HG02610 (cell line): ENCODE measurements around the gene PCDHGA2.
"Not testable (repeated sequence)": the region's sequence is repeated elsewhere in the genome, so short reads cannot be mapped to it uniquely, and the experiment has no call there.

Source experiments
- ATAC-seq: cut with Tn5 transposase; IDR thresholded peaks from one replicate; pipeline ENCODE4 v1.9.1; 2021; ENCODE audit warnings: mild to moderate bottlenecking, moderate library complexity; ENCODE audit not compliant: unreplicated experiment

PCDHGA2 gene

DNA sequence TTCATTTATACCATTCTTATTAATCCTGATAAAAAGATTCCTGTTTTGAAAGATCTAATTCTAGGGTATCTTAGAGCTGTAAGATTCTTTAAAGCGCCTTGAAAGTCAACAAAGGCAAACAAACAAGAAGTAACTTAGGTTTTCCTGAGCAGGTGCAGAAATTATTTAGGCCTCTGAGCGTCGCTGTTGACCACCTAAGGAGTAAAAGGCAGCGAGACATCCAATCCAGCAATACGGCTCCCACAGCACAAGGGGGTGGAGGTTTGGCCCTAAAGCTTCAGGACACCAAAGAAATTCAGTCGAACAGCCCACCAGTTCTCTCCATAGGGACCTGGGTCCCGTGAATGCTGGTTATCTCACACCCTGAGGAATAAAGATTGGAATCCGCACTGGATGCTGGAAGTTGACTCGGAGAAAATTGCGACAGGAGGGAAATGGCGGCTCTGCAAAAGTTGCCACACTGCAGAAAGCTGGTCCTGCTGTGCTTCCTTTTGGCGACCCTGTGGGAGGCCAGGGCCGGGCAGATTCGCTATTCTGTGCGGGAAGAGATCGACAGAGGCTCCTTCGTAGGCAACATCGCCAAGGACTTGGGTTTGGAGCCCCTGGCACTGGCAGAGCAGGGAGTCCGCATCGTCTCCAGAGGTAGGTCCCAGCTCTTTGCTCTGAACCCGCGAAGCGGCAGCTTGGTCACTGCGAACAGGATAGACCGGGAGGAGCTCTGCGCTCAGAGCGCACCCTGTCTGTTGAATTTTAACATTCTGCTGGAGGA is at the start of gene PCDHGA2:
TSS of gene PCDHGA2 (plus strand) at position 223 of the 769 bp plus-strand sequence.
- no peak for ATAC-seq

DNA sequence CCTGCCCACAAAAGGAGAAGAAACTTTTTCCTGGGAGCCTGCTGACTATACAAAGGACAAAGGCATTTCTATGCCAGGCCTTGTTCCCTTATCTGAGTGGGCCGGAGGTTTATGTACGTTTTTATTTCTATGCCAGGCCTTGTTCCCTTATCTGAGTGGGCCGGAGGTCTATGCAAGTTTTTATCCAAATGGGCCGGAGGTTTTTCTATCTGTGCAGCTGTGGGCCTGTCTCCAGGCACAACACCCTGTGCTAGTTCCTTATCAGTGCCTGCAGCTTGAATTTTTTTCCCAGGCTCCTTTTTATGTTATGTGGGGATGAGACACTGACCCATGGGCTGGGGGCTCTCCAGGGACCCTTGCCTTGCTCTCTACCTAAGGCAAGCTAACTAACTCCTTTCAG is 40.2 kb upstream of the PCDHGA2 start:
- no peak for ATAC-seq

DNA sequence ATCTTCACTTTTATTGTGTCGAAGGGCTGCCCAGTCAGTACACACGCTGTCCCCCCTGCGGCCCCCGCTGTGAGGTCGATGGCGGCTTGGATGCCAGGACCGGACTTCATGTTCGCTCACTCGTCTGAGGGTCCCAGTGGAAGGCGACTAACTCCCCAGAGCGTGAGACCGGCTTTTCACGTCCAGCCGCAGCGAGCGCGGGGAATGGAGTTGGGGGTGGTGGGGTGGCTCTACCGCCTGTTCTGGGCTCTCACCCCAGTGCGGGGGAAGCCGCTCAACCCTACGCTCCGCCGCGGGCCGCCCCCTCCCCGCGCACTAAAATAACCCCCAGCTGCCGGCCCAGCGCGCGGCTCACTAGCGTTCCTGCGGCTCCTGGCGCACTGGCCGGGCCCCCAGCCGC is 34.8 kb upstream of the PCDHGA2 start, which contains the start of gene SLC25A2:
TSS of gene SLC25A2 (minus strand) at position 294 of the 400 bp plus-strand sequence. CDS start at position 110, 184 bp downstream.
- no peak for ATAC-seq

DNA sequence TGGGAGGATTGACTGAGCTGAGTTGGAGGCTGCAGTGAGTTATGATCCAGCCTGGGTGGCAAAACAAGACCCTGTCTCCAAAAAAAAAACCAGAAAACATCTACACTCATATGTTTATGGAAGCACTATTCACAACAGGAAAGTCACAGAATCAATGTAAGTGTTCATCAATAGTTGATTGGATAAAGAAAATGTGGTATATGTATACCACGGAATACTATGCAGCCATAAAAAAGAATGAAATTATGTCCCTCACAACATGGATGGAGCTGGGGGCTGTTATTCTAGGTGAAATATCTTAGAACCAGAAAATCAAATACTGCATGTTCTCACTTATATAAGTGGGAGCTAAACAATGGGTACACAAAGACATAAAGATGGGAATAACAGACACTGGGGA is 31.9 kb upstream of the PCDHGA2 start:
- no peak for ATAC-seq

DNA sequence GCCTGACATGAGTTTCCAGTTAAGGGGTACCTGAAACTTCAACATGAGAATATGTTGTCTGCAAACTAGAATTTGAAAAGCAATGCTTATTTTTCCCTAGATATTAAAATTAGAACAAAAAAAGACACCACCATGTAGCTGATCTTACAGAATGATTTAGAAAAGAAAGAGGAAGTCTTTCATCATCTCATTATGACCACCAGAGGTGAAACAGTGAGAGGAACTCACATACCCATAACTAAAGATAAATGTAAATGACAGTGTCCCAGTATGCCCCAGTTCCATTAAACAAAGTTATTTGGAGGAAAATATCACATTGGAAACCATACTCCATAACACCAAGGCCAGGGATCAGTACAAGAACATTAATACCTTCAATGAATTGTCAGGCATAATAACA is 24.8 kb upstream of the PCDHGA2 start:
- ATAC-seq = no peak

DNA sequence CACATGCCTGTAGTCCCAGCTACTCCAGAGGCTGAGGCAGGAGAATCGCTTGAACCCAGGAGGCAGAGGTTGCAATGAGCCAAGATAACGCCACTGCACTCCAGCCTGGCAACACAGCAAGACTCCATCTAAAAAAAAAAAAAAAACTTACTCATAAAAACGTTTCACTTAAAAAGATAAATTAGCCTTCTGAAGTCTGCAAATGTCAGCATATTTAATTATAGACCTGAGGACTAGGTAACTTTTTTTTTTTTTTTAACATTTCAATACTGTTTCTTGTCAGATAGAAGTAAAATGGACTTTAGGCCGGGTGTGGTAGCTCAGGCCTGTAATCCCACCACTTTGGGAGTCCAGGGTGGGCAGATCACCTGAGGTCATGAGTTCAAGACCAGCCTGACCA is 21.6 kb upstream of the PCDHGA2 start:
- ATAC-seq = not testable (repeated sequence)

DNA sequence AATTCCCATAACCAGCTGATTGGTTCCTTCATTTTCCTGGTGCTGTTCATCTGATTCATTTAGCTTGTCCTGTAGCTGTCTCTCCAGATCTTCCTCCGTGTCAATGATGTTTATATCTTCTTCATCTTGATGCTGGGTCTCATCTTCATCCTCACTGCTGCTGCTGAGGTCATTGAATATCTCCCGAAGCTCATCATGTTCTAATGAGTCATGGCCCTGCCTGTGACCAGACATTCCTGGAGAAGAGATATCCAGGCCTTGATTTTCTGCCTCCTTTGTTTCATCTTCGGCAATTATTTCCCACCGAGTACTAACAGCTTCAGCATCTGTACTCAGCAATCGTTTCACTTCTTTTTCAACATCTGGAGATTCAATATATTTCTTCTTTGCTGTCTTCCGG is 19.4 kb upstream of the PCDHGA2 start:
- no peak for ATAC-seq

DNA sequence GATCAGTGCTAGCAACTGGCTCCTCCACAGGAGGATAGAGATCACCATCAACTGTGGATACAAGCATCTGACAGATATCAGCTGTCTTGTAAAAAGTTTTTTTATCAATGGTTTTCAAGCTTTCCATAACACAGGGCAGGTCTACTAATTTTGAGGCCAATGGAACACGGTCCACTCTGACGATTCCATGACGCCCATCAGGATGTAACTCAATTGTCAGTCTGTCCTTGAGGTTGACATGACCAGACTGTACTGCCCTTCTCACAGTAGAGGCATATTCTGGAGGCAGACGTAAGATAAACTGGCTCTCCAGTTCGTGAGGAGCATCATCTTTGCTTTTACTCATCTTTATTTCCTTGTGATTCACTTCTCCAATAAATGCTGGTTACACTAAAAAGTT is 18.9 kb upstream of the PCDHGA2 start:
- ATAC-seq = no peak

DNA sequence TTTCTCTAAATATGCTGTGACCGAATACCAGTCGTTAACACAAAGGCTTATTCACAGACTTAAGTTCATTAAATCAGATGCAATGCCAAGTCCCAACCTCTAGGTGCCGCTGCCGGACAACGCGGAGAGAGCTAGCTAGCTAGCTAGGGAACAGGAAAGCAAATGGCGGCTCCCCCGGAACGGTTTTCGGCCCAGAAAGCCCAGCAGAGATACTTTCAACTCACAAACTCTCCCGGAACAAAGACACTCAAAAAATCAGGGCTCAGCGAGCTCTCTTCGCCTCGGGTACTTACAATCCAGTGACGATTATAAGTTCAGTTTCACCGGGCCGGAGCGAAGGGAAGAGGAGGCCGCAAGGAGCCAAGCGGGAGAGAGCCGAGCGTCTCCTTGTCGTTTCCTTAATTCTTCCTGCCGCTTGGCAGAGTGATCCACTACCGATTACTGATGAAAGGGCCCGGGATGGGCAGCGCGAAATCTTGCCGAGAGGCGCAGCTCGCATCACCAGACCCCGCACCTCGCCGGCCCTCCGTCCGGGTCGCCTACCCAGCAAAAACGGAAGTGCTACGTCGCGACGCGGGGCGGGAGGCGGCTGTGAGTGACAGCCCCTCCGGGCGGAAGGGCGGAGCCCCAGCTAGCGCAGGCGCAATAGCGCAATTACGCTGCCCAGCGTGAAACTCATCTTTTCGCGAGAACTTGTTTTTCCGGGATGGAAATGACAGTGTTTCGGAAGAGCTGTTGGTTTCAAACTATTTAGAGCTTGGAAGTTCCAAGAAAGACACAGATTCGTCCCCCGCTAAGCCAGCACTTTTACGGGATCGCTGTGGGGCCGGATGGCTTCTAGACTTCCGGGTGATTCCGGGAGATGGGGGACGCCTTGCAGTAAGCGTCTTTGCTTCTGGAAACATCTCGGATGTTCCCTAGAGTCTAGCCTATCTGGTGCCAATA is 18.1 kb upstream of the PCDHGA2 start, which contains the start of gene TAF7:
TSS of gene TAF7 (minus strand) at position 560 of the 945 bp plus-strand sequence. CDS start 740 bp downstream, outside the sequence.
- ATAC-seq = peak; percentile 94

DNA sequence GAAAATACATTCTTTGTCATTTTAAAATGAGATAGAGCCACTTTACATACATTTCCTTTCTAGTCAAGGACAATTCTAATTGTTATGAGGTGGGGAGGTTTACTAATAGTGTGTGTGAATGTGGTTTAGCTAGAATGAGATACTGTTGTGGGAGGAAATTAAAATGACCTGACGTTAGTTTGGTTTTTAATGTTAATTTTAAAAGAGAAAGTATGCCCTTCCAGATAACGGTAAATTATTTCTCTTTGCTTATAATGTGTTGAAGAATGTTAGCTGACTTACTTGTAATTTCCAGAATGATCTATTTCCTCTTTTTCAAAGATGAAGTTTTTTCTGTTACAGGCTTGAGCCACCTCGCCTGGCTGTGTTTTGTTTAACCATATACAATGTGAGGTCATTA is 16.3 kb upstream of the PCDHGA2 start:
- no peak for ATAC-seq

DNA sequence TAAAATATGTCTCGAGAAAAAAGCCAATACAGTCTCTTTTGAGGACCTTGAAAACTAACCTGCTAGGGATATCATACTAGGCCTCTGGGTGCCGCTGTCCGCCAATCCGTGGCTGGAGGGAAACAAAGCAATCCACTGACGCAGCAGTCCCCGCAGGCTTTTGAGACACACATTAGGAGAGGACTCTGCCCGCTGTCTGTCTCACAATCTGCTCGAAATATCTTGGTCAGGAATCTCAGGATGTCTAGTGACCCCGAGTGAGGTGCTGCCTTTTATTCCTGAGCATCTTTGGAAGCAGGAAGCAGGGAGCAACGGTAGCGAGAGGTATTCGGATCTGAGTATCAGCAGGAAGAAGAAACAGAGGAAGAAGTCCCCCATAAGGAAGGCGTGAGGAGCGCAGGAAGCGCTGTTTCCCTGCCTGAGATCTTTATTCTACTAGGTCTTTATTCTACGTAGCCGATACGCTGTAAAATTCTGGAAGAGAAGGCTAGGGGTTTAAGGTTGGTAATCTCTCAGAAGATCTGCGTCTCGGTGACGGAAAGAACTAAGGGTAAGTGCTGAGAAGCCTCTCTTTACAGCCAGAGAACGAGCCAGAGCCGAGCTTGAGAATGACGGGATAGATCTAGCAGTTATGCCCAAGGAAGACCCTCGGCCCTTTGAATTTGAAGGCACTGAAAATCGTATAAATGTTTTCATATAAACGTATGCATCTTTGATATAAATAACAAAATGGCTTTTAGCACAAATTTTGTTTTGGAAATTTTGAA is 12.3 kb upstream of the PCDHGA2 start:
- peak; percentile 67 for ATAC-seq

DNA sequence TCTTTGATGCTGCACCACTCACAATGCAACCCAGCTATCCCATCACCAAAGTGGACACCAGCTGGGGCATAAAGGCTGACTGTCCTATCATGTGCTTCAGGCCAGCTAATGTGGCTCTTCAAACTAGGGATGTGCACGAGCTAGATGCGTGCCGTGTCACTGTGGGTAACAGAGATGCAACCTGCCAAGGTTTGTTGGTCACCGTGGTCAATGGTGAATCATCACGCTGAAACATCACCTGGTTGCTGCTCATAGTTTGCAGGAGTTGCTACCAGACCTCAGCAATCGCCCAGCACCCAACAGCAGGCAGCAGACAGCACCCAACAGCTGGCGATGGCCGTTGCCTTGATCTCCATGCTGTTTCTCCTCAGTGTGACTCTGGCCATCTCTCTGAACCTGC is 10.3 kb upstream of the PCDHGA2 start:
- ATAC-seq = no peak

DNA sequence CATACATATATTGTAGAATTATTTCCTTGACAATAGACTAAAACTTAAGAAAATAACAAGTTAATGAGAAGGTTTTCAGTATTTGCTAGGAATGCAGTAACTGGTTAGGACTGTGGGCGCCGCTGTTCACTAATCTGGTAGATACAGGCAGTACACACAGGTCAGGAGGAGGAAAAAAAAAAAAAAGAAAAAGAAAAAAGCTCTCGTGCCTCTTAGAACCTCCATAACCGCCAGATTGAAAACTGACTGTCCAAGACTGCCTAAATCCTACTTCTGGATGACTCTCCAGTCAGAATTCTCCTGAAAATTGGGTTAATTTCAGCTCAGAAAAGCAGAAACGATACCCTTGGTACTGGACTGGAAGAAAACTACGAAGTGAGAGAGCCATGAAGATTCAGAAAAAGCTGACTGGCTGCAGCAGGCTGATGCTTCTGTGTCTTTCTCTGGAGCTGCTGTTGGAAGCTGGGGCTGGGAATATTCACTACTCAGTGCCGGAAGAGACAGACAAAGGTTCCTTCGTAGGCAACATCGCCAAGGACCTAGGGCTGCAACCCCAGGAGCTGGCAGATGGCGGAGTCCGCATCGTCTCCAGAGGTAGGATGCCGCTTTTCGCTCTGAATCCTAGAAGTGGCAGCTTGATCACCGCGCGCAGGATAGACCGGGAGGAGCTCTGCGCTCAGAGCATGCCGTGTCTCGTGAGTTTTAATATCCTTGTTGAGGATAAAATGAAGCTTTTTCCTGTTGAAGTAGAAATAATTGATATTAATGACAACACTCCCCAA is 8.1 kb upstream of the PCDHGA2 start, which contains the start of gene PCDHGA1:
TSS of gene PCDHGA1 (plus strand) at position 216 of the 782 bp plus-strand sequence.
- no peak for ATAC-seq

DNA sequence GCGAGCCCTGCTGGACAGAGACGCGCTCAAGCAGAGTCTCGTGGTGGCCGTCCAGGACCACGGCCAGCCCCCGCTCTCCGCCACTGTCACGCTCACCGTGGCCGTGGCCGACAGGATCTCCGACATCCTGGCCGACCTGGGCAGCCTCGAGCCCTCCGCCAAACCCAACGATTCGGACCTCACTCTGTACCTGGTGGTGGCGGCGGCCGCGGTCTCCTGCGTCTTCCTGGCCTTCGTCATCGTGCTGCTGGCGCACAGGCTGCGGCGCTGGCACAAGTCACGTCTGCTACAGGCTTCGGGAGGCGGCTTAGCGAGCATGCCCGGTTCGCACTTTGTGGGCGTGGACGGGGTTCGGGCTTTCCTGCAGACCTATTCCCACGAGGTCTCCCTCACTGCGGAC is 6.0 kb upstream of the PCDHGA2 start:
- not testable (repeated sequence) for ATAC-seq

DNA sequence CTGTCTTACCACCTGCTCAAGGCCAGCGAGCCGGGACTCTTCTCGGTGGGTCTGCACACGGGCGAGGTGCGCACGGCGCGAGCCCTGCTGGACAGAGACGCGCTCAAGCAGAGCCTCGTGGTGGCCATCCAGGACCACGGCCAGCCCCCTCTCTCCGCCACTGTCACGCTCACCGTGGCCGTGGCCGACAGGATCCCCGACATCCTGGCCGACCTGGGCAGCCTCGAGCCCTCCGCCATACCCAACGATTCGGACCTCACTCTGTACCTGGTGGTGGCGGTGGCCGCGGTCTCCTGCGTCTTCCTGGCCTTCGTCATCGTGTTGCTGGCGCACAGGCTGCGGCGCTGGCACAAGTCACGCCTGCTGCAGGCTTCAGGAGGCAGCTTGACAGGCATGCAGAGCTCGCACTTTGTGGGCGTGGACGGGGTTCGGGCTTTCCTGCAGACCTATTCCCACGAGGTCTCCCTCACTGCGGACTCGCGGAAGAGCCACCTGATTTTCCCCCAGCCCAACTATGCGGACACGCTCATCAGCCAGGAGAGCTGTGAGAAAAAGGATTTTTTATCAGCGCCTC is 2.3 kb downstream of the PCDHGA2 start:
- not testable (repeated sequence) for ATAC-seq

DNA sequence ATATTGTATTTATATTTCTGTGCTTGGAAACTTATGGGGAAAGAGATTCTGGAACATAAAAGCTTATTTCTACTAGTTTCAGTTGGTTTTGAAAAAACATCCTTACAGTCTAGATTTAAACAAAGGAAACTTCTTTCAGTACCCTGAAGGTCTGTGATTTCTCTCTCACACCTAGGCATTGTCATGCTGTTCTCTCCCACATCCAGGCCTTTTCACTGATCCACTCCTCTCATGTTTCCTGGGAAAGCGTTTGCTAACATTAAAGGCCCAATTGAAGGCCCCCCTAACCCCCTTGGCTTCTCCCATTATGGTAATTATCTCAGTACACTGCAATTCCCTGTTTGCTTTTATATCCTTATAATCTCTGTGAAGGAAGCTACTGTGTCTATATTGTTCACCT is 4.2 kb downstream of the PCDHGA2 start:
- ATAC-seq = no peak

DNA sequence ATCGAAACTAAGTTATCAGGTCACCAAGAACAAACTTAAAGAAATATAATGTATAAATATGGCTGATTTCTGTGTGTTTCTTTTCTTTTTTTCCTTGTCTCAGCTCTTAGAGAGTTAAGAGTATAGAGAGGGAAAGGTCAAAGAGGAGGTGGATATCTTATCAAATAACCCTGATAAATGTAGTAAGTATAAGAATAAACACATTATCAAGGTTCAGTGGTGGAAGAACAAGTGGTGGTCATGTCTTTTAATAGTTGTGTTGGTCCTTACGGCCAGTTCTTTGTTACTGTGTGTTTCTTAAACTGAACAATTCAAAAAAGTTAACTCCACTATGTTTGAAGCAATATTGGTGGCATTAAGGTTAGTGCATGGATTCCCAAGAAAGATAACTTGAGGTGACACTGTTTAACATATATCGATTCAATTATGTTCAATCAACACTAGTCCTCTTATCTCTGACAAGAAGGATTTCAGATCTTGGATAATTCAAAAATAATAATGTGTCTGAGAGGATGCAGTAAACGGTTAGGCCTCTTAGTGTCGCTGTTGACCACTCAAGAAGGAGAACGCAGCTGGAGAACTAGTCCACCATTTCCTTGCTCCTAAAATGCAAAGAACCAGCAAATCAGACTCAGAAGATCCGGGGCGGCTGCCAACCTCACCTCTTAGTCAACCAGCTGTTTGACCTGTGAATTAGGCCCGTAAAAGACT is 4.8 kb downstream of the PCDHGA2 start, which contains the start of gene PCDHGA3:
TSS of gene PCDHGA3 (plus strand) at position 588 of the 711 bp plus-strand sequence. CDS start 205 bp downstream, outside the sequence.
- no peak for ATAC-seq

DNA sequence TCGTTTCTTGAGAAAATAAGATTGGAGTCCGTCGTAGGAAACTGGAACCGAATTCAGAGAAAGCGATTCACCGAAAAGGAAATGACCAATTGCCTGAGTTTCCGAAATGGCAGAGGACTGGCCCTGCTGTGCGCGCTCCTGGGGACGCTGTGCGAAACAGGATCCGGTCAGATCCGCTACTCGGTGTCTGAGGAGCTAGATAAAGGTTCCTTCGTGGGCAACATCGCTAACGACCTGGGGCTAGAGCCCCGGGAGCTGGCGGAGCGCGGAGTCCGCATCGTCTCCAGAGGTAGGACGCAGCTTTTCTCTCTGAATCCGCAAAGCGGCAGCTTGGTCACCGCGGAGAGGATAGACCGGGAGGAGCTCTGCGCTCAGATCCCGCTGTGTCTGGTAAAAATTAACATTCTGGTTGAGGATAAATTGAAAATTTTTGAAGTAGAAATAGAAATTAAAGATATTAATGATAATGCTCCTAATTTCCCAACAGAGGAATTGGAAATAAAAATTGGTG is 5.4 kb downstream of the PCDHGA2 start:
- ATAC-seq = no peak

DNA sequence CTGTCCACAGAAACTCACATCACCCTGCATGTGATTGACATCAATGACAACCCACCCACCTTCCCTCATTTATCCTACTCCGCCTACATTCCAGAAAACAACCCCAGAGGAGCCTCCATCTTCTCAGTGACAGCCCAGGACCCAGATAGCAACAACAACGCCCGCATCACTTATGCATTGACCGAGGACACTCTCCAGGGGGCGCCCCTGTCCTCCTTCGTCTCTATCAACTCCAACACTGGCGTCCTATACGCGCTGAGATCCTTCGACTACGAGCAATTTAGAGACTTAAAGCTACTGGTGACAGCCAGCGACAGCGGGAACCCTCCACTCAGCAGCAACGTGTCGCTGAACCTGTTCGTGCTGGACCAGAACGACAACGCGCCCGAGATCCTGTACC is 6.8 kb downstream of the PCDHGA2 start:
- no peak for ATAC-seq
